GM21717 (cell line): ENCODE measurements around the gene MMP15.
"Not testable (repeated sequence)": the region's sequence is repeated elsewhere in the genome, so short reads cannot be mapped to it uniquely, and the experiment has no call there.

ENCODE experiments used
- ATAC-seq: cut with Tn5 transposase; IDR thresholded peaks from one replicate; pipeline ENCODE4 v1.9.1; 2021; ENCODE audit warnings: mild to moderate bottlenecking, moderate library complexity; ENCODE audit not compliant: unreplicated experiment

The MMP15 gene

DNA sequence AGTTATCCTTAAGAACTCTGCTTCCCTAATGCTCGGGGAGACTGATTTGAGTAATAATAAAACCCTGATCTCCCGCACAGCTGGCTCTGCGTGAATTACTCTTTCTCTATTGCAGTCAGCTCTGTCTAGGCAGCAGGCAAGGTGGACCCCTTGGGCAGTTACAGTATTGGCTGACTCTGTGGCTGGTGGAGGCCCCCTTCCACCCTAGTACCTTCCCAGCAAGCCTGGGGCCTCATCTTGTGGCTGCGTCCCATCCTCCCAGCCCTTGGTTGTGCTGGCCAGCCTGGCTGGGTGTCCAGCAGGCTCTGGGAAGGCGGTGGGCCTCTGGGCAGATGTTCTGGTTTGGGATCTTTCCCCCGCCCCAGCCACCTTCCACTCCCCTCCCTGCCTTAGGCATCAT, 59.1 kb downstream of the MMP15 start:
- no peak for ATAC-seq

- no peak for ATAC-seq
These were observed 59.6 kb downstream of the MMP15 start for GRCh38 chr16:58085171-58085570.

GRCh38 chr16:58085584-58086251, 60.2 kb downstream of the MMP15 start:
- ATAC-seq: no peak

DNA sequence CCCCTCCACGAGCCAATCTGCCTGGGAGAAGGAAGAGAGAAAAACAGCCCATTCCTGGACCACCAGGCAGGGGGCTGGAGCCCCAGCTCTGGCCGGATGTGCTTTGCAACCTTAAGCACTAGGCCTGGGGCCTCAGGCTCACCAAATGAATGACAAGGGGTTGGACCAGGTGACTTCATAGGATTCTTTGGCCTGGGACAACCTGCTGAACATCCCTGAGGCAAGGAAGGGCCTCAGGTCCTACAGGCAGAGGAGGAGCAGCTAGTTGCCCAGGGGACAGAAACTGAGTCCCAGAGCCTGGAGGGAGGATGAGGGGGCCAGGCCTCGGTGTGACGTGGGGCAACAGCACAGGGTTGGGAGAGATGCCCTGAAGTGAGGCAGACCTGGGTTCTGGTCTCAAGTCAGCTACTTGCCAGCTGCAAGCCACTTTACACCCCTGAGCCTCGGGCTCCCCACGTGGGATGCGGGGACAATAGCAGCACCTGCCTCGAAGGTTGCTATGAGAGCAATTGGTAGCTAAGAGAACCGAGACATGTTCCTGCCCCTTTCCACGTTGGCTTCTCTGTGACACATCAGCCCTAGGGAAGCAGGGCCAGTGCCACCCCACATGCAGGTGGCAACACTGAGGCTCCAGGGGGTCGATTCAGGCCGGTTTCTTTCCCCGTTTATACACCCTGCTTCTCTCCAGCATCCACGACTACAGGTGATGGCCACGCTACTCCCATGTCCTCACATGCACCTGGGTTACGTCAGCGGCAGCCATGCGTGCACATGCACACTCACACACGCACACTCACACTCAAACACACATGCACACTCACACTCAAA, 61.0 kb downstream of the MMP15 start:
- ATAC-seq: no peak

GRCh38 chr16:58087209-58087913, 61.8 kb downstream of the MMP15 start:
- no peak for ATAC-seq

- ATAC-seq: no peak
These were observed 62.5 kb downstream of the MMP15 start for GRCh38 chr16:58088091-58088490.

GRCh38 chr16:58090396-58090795, 64.8 kb downstream of the MMP15 start:
- ATAC-seq: not testable (repeated sequence)

DNA sequence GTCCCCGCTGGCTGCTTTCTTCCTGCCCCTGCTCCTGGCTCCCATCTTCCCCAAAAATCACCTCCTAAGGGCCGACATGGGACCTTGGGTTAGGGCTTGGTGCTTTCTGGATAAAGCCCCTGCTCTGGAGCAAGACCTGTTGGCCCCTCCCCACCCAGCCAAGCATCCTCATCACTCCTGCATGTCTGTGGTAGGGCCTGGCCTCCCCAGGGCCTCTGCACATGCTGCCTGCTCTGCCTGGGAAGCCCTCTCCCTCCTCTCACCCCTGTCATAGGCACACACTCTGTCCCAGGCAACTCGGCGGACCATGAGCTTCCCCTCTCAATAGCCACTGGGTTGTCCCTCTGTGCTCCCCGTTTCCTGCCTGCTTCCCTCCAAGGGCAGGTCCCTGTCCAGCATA, 68.5 kb downstream of the MMP15 start:
- no peak for ATAC-seq

GRCh38 chr16:58094791-58095574, 69.4 kb downstream of the MMP15 start:
- ATAC-seq: no peak

DNA sequence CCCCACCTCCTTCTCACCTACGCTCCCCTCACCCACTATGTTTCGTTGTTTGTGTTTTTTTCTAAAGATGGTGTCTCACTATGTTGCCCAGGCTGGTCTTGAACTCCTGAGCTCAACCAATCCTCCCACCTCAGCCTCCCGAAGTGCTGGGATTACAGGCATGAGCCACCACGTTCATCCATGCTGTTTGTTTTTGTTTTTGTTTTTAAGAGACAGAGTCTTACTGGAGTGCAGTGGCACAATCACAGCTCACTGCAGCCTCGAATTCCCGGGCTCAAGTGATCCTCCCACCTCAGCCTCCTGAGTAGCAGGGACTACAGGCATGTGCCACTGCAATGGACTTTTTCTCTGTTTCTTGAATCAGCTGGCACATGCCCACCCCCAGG, 70.0 kb downstream of the MMP15 start:
- not testable (repeated sequence) for ATAC-seq

DNA sequence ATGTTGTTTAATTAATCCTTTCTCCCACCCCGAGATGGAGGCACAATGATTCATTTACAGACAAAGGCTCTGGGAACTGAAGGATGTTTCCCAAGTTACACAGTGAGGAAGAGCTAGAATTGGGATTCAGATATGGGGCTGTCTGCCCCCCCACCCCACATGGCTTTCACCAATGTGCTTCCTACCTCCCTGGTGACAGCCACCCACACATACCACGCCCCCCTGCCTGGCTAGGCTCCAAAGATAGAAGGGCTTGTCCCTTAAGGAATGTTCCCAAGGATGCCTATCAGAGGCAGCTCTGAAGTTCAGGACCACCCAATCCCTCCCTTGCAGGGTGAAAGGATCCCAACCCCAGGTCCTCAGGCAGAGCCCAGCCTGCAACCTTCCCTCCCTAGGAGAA, 70.7 kb downstream of the MMP15 start:
- ATAC-seq: no peak
